K562 (cell line): ENCODE results near the gene SLC5A5. TPM values are rescaled to one million over a fixed set of nuclear protein-coding genes. Genes with fewer than 3 reads are reported as not detected.

Source experiments
- CHCHD3 ChIP-seq: fragments of 250-450 bp; sonication (Bioruptor Pico); IDR thresholded peaks from 2 replicates; pipeline ENCODE4 v2.1.2; 2022; ENCODE audit warnings: mild to moderate bottlenecking
- FOXM1 ChIP-seq, 2 experiments: fragments of 450-650 bp in 1 of 2; sonication (generic) in 1 of 2; formaldehyde crosslinking in 1 of 2; IDR thresholded peaks; 2 replicates each; pipeline versions ENCODE4 v1.6.1 to v1.9.0; 2017 to 2022; ENCODE audit warnings: low read depth in 2 of 2, mild to moderate bottlenecking in 2 of 2, missing genetic modification reagents in 1 of 2, moderate library complexity in 1 of 2
- GATAD2A ChIP-seq: fragments of 450-650 bp; IDR thresholded peaks from 2 replicates; pipeline ENCODE4 v1.6.1; 2017
- GTF2F1 ChIP-seq: IDR thresholded peaks from 2 replicates; pipeline ENCODE4 v1.6.1; 2011; ENCODE audit warnings: low read depth, low read length, improper control_type of control experiment
- HDAC6 ChIP-seq: IDR thresholded peaks from 2 replicates; pipeline ENCODE4 v1.6.1; 2012; ENCODE audit warnings: low read depth, mild to moderate bottlenecking, control low read depth, inconsistent platforms, low read length, moderate library complexity
- HIVEP1 ChIP-seq: fragments of 250-450 bp; sonication (Bioruptor Pico); IDR thresholded peaks from 2 replicates; pipeline ENCODE4 v1.4.0; 2020; ENCODE audit warnings: mild to moderate bottlenecking
- RBM17 ChIP-seq: fragments of 200-400 bp; formaldehyde crosslinking; IDR thresholded peaks from 2 replicates; pipeline ENCODE4 v1.6.1; 2017; ENCODE audit warnings: low read depth, mild to moderate bottlenecking, low read length, borderline replicate concordance
- polyA plus RNA-seq, 8 experiments: library from polyadenylated mRNA; depleted of rRNA in 4 of 8; stranded (reverse) in 5 of 8; unstranded in 3 of 8; fragments of >200 nt; fragmentation: Nextera tagmentation in 2 of 8; fragmentation: Illumina TruSeq in 1 of 8; extraction: Ambion mirVana in 2 of 8; extraction: Trizol in 1 of 8; gene quantifications; 2 replicates each; pipeline versions ENCODE4 v1.2.1 to v1.2.3, GENCODE V29; 2011 to 2014; ENCODE audit warnings: inconsistent platforms in 1 of 8, missing spikeins in 1 of 8
- total RNA-seq, 7 experiments: library from RNA; depleted of rRNA in 6 of 7; stranded (reverse); fragments of >200 nt in 6 of 7; fragmentation: Illumina TruSeq in 2 of 7; extraction: Trizol in 2 of 7; gene quantifications; 2 replicates each; pipeline versions ENCODE4 v1.2.1 to v1.2.3, GENCODE V29; 2011 to 2021; ENCODE audit warnings: low replicate concordance in 1 of 7
- TF ChIP-seq, protein P1 (sequence below): fragments of 250-450 bp; sonication (Bioruptor Pico); IDR thresholded peaks from 2 replicates; pipeline ENCODE4 v1.4.0; 2020; ENCODE audit warnings: mild to moderate bottlenecking, moderate library complexity, borderline replicate concordance
- TF ChIP-seq, protein P2 (sequence below): fragments of 450-650 bp; IDR thresholded peaks from 2 replicates; pipeline ENCODE4 v1.6.1; 2016; ENCODE audit warnings: mild to moderate bottlenecking, moderate library complexity
- TF ChIP-seq, protein P3 (sequence below): sonication (generic); formaldehyde crosslinking; IDR thresholded peaks from 2 replicates; pipeline ENCODE4 v1.8.1; 2023; ENCODE audit warnings: mild to moderate bottlenecking, missing genetic modification reagents

Gene SLC5A5
- total and polyA plus RNA-seq, 9 of the 15 experiments (the other 6 are each of a cell fraction or from before 2014, with no cell fraction given) = 0.10 to 0.73 (median 0.23) TPM

DNA sequence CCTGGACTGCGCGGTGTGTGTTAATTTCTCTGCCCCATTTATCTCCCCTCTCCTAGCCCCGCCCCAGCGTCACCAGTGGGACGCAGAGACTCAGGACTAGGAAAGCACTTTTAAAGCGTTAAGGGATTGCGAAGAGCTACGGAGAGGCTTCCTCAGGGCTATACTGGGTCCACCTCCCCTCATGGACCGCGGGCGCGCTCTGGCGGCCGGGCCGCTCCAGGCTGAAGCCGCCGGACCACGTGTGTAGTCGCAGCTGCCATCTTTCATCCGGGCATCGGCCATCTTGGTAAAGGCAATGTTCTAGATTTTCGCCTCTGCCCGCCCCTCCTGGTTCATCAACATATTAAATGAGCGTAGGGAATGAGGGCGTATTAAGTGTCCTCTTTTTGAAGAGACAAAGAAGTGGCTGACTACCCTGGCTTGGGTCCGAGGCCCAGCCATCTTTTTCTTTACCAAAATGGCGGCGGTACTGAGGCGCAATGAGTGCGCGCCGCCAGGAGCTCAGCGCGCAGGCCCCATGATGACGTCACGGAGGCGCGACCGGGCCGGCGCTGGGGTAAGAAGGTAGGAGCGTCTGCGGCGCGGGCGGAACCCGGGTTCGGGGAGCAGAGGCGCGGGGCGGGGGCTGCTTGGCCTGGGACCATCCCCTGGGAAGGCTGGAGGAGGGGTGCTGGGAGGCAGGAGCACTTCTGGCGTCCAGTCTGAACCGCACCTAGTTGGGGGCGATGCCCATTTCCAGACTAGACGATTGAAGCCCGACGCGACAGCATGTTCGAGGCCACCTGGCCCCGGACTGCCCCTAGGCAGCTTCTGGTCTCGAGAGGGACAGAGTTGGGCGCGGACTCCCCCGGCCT lies 61.0 kb downstream of the SLC5A5 start, which contains the start of gene CCDC124 (continued):
- 0 out of 2 replicates have a peak, but pooled peaks have one; percentile 14 for TF ChIP-seq CHCHD3
- TF ChIP-seq FOXM1 (IDR thresholded peaks at IDR 0.05; ENCODE audit: low read depth) = no peak
- no peak for TF ChIP-seq FOXM1 (CRISPR knock-in tag; IDR thresholded peaks at IDR 0.05; ENCODE audit: low read depth)
- TF ChIP-seq HIVEP1 = 0 out of 2 replicates have a peak, but pooled peaks have one; percentile 60
- TF ChIP-seq GTF2F1 = 0 out of 2 replicates have a peak, but pooled peaks have one; percentile 37
- TF ChIP-seq RBM17 = no peak
- no peak for TF ChIP-seq HDAC6
- TF ChIP-seq, protein P1, sequence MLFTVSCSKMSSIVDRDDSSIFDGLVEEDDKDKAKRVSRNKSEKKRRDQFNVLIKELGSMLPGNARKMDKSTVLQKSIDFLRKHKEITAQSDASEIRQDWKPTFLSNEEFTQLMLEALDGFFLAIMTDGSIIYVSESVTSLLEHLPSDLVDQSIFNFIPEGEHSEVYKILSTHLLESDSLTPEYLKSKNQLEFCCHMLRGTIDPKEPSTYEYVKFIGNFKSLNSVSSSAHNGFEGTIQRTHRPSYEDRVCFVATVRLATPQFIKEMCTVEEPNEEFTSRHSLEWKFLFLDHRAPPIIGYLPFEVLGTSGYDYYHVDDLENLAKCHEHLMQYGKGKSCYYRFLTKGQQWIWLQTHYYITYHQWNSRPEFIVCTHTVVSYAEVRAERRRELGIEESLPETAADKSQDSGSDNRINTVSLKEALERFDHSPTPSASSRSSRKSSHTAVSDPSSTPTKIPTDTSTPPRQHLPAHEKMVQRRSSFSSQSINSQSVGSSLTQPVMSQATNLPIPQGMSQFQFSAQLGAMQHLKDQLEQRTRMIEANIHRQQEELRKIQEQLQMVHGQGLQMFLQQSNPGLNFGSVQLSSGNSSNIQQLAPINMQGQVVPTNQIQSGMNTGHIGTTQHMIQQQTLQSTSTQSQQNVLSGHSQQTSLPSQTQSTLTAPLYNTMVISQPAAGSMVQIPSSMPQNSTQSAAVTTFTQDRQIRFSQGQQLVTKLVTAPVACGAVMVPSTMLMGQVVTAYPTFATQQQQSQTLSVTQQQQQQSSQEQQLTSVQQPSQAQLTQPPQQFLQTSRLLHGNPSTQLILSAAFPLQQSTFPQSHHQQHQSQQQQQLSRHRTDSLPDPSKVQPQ (CRISPR knock-in tag) = no peak
- TF ChIP-seq, protein P2, sequence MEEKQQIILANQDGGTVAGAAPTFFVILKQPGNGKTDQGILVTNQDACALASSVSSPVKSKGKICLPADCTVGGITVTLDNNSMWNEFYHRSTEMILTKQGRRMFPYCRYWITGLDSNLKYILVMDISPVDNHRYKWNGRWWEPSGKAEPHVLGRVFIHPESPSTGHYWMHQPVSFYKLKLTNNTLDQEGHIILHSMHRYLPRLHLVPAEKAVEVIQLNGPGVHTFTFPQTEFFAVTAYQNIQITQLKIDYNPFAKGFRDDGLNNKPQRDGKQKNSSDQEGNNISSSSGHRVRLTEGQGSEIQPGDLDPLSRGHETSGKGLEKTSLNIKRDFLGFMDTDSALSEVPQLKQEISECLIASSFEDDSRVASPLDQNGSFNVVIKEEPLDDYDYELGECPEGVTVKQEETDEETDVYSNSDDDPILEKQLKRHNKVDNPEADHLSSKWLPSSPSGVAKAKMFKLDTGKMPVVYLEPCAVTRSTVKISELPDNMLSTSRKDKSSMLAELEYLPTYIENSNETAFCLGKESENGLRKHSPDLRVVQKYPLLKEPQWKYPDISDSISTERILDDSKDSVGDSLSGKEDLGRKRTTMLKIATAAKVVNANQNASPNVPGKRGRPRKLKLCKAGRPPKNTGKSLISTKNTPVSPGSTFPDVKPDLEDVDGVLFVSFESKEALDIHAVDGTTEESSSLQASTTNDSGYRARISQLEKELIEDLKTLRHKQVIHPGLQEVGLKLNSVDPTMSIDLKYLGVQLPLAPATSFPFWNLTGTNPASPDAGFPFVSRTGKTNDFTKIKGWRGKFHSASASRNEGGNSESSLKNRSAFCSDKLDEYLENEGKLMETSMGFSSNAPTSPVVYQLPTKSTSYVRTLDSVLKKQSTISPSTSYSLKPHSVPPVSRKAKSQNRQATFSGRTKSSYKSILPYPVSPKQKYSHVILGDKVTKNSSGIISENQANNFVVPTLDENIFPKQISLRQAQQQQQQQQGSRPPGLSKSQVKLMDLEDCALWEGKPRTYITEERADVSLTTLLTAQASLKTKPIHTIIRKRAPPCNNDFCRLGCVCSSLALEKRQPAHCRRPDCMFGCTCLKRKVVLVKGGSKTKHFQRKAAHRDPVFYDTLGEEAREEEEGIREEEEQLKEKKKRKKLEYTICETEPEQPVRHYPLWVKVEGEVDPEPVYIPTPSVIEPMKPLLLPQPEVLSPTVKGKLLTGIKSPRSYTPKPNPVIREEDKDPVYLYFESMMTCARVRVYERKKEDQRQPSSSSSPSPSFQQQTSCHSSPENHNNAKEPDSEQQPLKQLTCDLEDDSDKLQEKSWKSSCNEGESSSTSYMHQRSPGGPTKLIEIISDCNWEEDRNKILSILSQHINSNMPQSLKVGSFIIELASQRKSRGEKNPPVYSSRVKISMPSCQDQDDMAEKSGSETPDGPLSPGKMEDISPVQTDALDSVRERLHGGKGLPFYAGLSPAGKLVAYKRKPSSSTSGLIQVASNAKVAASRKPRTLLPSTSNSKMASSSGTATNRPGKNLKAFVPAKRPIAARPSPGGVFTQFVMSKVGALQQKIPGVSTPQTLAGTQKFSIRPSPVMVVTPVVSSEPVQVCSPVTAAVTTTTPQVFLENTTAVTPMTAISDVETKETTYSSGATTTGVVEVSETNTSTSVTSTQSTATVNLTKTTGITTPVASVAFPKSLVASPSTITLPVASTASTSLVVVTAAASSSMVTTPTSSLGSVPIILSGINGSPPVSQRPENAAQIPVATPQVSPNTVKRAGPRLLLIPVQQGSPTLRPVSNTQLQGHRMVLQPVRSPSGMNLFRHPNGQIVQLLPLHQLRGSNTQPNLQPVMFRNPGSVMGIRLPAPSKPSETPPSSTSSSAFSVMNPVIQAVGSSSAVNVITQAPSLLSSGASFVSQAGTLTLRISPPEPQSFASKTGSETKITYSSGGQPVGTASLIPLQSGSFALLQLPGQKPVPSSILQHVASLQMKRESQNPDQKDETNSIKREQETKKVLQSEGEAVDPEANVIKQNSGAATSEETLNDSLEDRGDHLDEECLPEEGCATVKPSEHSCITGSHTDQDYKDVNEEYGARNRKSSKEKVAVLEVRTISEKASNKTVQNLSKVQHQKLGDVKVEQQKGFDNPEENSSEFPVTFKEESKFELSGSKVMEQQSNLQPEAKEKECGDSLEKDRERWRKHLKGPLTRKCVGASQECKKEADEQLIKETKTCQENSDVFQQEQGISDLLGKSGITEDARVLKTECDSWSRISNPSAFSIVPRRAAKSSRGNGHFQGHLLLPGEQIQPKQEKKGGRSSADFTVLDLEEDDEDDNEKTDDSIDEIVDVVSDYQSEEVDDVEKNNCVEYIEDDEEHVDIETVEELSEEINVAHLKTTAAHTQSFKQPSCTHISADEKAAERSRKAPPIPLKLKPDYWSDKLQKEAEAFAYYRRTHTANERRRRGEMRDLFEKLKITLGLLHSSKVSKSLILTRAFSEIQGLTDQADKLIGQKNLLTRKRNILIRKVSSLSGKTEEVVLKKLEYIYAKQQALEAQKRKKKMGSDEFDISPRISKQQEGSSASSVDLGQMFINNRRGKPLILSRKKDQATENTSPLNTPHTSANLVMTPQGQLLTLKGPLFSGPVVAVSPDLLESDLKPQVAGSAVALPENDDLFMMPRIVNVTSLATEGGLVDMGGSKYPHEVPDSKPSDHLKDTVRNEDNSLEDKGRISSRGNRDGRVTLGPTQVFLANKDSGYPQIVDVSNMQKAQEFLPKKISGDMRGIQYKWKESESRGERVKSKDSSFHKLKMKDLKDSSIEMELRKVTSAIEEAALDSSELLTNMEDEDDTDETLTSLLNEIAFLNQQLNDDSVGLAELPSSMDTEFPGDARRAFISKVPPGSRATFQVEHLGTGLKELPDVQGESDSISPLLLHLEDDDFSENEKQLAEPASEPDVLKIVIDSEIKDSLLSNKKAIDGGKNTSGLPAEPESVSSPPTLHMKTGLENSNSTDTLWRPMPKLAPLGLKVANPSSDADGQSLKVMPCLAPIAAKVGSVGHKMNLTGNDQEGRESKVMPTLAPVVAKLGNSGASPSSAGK = peak; percentile 57; the same call in 1 of the 2 replicates
- no peak for TF ChIP-seq GATAD2A
- TF ChIP-seq, protein P3, sequence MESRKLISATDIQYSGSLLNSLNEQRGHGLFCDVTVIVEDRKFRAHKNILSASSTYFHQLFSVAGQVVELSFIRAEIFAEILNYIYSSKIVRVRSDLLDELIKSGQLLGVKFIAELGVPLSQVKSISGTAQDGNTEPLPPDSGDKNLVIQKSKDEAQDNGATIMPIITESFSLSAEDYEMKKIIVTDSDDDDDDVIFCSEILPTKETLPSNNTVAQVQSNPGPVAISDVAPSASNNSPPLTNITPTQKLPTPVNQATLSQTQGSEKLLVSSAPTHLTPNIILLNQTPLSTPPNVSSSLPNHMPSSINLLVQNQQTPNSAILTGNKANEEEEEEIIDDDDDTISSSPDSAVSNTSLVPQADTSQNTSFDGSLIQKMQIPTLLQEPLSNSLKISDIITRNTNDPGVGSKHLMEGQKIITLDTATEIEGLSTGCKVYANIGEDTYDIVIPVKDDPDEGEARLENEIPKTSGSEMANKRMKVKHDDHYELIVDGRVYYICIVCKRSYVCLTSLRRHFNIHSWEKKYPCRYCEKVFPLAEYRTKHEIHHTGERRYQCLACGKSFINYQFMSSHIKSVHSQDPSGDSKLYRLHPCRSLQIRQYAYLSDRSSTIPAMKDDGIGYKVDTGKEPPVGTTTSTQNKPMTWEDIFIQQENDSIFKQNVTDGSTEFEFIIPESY (CRISPR knock-in tag) = peak; percentile 95
